Measurements from ENCODE around the gene KRTAP1-4.
"Not testable (repeated sequence)": the region's sequence is repeated elsewhere in the genome, so short reads cannot be mapped to it uniquely, and the experiment has no call there.

The KRTAP1-4 gene

GRCh38 chr17:41048441-41048840, 18.4 kb upstream of the KRTAP1-4 start:
- no peak for DNase-seq (ENCODE audit: low read depth in 2 of 2)

- DNase-seq (ENCODE audit: low read depth in 2 of 2): not testable (repeated sequence)
Measured at GRCh38 chr17:41046735-41047465, 16.9 kb upstream of the KRTAP1-4 start, which contains the start of gene KRTAP2-1. KRTAP2-1 (minus strand) TSS chr17:41047316; CDS start chr17:41047267, 49 bp downstream.

- DNase-seq (ENCODE audit: low read depth in 2 of 2): no peak
Measured at GRCh38 chr17:41042953-41043352, 13.0 kb upstream of the KRTAP1-4 start.

GRCh38 chr17:41040783-41041571, 11.0 kb upstream of the KRTAP1-4 start, which contains the start of gene KRTAP1-1:
KRTAP1-1 (minus strand) TSS chr17:41041450; CDS start chr17:41041397, 53 bp downstream.
- DNase-seq (ENCODE audit: low read depth in 2 of 2): not testable (repeated sequence)

- DNase-seq (ENCODE audit: low read depth in 2 of 2): no peak
Measured at GRCh38 chr17:41037853-41038350, 7.9 kb upstream of the KRTAP1-4 start.

- not testable (repeated sequence) for DNase-seq (ENCODE audit: low read depth in 2 of 2)
Measured at GRCh38 chr17:41034346-41034935, 4.4 kb upstream of the KRTAP1-4 start, which contains the start of gene KRTAP1-3. KRTAP1-3 (minus strand) TSS chr17:41034874; CDS start chr17:41034821, 53 bp downstream.

- DNase-seq (ENCODE audit: low read depth in 2 of 2): no peak
Measured at GRCh38 chr17:41026715-41027471, 3.1 kb downstream of the KRTAP1-4 start, which contains the start of gene KRTAP1-5. KRTAP1-5 (minus strand) TSS chr17:41027208; CDS start chr17:41027155, 53 bp downstream.

- DNase-seq (ENCODE audit: low read depth in 2 of 2): no peak
Measured at GRCh38 chr17:41024697-41025096, 5.3 kb downstream of the KRTAP1-4 start.

- DNase-seq (ENCODE audit: low read depth in 2 of 2): no peak
Measured at GRCh38 chr17:41020336-41020735, 9.7 kb downstream of the KRTAP1-4 start.

GRCh38 chr17:41019415-41019814, 10.6 kb downstream of the KRTAP1-4 start:
- no peak for DNase-seq (ENCODE audit: low read depth in 2 of 2)

GRCh38 chr17:41018541-41018940, 11.5 kb downstream of the KRTAP1-4 start:
- DNase-seq (ENCODE audit: low read depth in 2 of 2): no peak

- no peak for DNase-seq (ENCODE audit: low read depth in 2 of 2)
Measured at GRCh38 chr17:41016578-41017215, 13.3 kb downstream of the KRTAP1-4 start.

GRCh38 chr17:41015454-41015853, 14.5 kb downstream of the KRTAP1-4 start:
- no peak for DNase-seq (ENCODE audit: low read depth in 2 of 2)

GRCh38 chr17:41013606-41014005, 16.4 kb downstream of the KRTAP1-4 start:
- DNase-seq (ENCODE audit: low read depth in 2 of 2): no peak

GRCh38 chr17:41013181-41013580, 16.8 kb downstream of the KRTAP1-4 start:
- no peak for DNase-seq (ENCODE audit: low read depth in 2 of 2)

GRCh38 chr17:41012326-41013120, 17.5 kb downstream of the KRTAP1-4 start:
- DNase-seq (ENCODE audit: low read depth in 2 of 2): no peak

- DNase-seq (ENCODE audit: low read depth in 2 of 2): no peak
Measured at GRCh38 chr17:41010441-41010840, 19.6 kb downstream of the KRTAP1-4 start.

- DNase-seq (ENCODE audit: low read depth in 2 of 2): no peak
Measured at GRCh38 chr17:41009936-41010335, 20.1 kb downstream of the KRTAP1-4 start.

- DNase-seq (ENCODE audit: low read depth in 2 of 2): no peak
Measured at GRCh38 chr17:41009301-41009760, 20.7 kb downstream of the KRTAP1-4 start.

- DNase-seq (ENCODE audit: low read depth in 2 of 2): no peak
Measured at GRCh38 chr17:41008811-41009210, 21.2 kb downstream of the KRTAP1-4 start, which contains the start of gene KRTAP3-1. KRTAP3-1 (minus strand) TSS chr17:41009128; CDS start chr17:41009074, 54 bp downstream.
